ENCODE data around the gene VAC14. TPM values are rescaled to one million over a fixed set of nuclear protein-coding genes. Genes with fewer than 3 reads are reported as not detected.
"Not testable (repeated sequence)": the region's sequence is repeated elsewhere in the genome, so short reads cannot be mapped to it uniquely, and the experiment has no call there.

Gene VAC14
- polyA plus RNA-seq, 3 donors, result 16.8 to 27.2 (median 27.2) TPM

DNA sequence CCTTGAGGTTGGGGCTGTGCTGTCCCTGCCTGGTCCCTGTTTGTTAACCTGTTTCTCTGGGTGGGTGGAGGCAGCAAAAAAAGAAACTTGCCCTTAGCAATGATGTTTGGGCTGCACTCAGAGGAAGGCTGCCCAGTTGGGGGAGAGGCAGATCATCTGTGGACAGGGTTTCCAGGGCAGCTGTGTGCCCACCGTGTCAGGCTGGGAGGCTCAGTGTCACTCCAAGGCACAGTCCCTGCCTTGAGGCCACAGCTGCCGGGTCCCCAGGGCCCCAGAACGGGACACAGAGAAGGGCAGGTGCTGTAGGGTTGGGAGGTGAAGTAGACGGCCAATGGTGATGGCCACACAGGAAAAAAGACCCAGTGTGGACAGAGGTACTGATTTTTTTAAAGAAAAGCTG, 150.7 kb downstream of the VAC14 start:
- 60 to 84% (median 78%) methylated on average over 4 of the region's 4 CpGs for WGBS, 3 donors
- no peak overlapping the region for H3K27ac ChIP-seq (ENCODE audit: low read depth, low read length)

DNA sequence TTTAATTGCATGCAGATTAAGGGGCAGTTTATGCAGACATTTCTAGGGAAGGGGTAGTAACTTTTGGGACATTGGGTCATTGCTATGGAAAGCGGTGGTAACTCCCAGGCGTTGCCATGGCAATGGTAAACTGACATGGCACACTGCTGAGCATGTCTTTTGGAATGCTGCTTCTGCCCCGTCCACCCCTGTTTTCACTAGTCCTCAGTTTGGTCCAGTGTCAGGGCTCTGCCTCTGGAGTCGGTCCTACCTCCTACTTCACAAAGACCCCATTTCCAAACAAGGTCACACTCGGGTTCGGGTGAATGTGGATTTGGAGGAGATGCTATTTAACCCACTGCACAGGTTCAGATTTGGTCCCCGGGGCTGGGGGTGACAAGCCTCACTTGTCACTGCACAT, 151.7 kb downstream of the VAC14 start:
- WGBS, 3 donors, result 85 to 88% (median 86%) methylated on average over 7 of the region's 7 CpGs
- H3K27ac ChIP-seq (ENCODE audit: low read depth, low read length), result no peak overlapping the region

DNA sequence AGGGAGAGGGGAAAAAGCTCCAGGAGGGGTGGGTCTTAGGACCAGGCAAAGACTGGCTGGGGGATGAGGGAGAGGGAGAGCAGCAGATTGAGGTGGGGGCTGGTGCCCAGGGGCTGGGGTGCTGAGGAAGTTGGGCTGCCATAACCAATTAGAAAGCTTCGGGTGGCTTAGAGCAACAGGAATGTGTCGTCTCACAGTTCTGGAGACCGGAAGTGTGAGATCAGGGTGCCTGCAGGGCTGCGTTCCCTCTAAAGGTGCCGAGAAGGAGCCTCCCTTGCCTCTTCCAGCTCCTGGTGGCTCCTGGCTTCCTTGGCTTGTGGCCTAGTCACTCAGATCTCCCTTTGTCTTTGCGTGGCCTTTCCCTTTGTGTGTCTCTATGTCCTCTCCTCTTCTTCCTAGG, 152.4 kb downstream of the VAC14 start:
- no peak overlapping the region for H3K27ac ChIP-seq (ENCODE audit: low read depth, low read length)
- 87 to 91% (median 91%) methylated on average over 6 of the region's 6 CpGs for WGBS, 3 donors

DNA sequence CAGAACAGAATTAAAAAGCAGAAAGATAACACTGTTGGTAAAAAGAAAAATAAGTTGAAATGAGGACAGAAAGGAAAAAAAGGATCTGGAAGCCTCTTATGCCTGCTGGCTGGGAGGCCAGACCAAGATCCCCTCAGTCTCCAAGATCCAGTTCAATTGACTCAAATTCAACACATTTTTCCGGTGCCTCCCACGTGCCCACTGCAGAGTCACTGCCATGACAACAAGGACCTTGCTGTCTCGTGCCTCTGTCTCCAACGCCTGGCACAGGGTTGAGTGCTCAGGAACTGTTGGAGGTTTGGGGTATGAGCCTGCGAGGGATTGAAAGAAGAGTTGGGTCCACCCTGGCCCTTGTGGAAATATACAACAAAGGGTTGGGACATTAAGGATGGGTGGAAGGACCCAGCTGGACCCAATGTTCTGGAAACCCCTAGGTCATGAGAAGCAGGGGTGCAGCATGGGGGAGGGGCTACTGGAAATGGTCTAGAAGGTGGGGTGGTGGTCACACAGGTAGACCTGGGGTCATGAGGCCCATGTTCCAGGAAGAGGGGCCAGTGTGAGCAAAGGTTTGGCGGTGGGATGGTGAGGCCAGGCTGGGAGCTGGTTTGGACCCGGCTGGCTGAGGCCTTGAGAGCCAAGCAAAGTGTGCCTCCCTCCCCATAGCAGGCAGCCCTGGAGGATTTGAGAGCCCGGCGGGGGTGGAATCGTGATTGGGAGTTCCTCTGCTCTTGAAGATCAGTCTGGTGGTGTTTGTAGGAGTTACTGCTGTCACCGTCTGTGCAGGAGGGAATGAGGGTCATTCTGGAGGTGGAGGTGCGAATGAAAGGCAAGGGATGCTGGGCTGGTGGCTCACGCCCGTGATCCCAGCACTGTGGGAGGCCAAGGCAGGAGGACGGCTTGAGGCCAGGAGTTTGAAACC, 153.3 kb downstream of the VAC14 start:
- WGBS, 3 donors, result 82 to 89% (median 88%) methylated on average over 15 of the region's 15 CpGs

DNA sequence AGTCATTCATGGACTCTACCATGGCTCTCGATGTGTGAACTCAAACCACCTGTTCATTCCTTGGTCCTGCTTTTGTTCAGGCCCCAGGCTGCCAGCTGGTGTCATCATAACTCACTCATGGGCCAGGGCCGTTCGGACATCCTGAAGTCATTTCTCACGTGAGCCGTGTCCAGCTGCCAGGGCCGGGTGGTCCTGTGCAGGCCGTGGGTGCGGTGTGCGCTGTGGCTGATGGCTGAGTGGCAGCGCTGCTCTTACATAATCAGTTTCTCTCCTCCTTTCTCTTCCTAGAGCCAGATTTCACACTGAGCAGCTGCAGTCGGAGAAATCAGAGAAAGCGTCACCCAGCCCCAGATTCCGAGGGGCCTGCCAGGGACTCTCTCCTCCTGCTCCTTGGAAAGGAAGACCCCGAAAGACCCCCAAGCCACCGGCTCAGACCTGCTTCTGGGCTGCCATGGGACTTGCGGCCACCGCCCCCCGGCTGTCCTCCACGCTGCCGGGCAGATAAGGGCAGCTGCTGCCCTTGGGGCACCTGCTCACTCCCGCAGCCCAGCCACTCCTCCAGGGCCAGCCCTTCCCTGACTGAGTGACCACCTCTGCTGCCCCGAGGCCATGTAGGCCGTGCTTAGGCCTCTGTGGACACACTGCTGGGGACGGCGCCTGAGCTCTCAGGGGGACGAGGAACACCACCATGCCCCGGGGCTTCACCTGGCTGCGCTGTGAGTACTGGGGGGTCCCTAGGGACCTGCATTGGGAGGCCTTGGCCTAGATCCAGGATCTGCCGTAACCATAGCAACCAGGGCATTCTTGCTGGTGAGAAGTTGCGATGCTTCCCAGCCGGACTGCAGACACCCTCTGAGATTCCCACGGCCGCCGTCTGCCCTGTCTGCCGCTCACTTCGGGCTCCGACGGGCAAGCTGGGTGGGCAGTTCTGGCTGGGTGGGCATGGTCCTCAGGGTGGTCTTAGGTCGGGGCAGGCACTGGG, 154.4 kb downstream of the VAC14 start, which contains the start of gene IL34:
Gene IL34, plus strand, starts transcription at position 300 of the 982 bp plus-strand sequence. Its CDS starts 389 bp downstream, at position 689.
- H3K27ac ChIP-seq (ENCODE audit: low read depth, low read length), result no peak within 1 kb of the TSS
- 59 to 82% (median 80%) methylated on average over 39 of the region's 39 CpGs for WGBS, 3 donors

More for the DNA sequence above, 153.3 kb downstream of the VAC14 start:
- no peak overlapping the region for H3K27ac ChIP-seq (ENCODE audit: low read depth, low read length)

DNA sequence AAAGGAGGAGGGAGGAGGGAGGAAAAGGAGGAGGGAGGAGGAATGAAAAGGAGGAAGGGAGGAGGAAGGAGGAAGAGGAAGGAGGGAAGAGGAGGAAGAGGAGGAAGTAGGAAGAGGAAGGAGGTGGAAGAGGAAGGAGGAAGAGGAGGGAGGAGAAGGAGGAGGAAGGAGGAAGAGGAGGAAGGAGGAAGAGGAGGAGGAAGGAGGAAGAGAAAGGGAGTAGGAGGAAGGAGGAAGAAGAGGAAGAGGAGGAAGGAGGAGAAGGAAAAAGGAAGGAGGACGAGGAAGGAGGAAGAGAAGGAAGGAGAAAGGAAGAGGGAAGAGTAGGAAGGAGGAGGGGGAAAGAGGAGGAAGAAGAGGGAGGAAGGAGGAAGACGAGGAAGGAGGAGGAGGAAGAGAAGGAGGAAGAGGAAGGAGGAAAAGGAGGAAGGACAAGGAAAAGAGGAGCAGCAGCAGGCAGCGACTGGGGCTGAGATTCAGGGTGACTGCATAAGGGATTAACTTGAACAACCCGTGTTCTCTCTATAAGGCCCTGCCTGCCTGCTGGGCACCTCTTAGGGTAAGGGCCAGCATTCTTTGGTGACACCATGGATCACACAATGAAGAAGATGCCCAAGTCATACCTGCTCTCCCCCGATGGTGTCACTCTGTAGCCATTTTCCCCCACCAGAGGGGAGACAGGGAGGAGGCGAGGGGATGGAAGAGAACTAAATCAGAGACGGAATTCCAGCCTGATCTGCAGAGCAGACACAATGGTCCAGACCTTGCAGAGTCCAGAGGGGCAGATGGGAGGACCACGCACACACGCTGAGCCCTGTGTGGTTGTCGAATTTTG, 156.0 kb downstream of the VAC14 start:
- WGBS, 3 donors, result 72 to 88% (median 76%) methylated on average over 10 of the region's 10 CpGs
- H3K27ac ChIP-seq (ENCODE audit: low read depth, low read length), result no peak overlapping the region

DNA sequence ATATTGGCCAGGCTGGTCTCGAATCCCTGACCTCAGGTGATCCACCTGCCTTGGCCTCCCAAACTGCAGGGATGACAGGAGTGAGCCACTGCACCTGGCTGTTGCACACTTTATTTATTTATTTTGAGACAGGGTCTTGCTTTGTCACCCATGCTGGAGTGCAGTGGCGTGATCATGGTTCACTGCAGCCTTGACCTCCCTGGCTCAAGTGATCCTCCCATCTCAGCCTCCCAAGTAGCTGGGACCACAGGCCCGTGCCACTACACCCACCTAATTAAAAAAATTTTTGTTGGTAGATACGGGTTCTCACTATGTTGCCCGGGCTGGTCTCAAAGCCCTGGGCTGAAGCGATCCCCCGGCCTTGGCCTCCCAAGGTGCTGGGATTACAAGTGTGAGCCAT, 157.7 kb downstream of the VAC14 start:
- 74 to 93% (median 82%) methylated on average over 7 of the region's 7 CpGs for WGBS, 3 donors

DNA sequence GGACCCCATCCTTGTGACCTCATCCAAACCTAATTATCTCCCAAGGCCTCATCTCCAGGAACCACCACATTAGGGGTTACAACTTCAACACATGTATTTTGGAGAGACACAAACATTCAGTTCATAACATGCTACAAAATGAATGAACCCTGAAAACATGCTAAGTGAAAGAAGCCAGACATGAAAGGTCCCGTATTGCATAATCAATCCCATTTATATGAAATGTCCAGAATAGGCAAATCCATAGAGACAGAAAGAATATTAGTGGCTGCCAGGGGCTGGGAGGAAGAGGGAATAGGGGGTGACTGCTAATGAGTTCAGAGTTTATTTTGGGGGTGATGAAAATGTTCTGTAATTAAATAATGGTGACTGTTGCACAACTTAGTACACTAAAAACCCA, 158.3 kb downstream of the VAC14 start:
- WGBS, 3 donors, result 71 to 82% (median 77%) methylated on average over 1 of the region's 1 CpG

More for the DNA sequence above, 157.7 kb downstream of the VAC14 start:
- not testable (repeated sequence) for H3K27ac ChIP-seq (ENCODE audit: low read depth, low read length)

DNA sequence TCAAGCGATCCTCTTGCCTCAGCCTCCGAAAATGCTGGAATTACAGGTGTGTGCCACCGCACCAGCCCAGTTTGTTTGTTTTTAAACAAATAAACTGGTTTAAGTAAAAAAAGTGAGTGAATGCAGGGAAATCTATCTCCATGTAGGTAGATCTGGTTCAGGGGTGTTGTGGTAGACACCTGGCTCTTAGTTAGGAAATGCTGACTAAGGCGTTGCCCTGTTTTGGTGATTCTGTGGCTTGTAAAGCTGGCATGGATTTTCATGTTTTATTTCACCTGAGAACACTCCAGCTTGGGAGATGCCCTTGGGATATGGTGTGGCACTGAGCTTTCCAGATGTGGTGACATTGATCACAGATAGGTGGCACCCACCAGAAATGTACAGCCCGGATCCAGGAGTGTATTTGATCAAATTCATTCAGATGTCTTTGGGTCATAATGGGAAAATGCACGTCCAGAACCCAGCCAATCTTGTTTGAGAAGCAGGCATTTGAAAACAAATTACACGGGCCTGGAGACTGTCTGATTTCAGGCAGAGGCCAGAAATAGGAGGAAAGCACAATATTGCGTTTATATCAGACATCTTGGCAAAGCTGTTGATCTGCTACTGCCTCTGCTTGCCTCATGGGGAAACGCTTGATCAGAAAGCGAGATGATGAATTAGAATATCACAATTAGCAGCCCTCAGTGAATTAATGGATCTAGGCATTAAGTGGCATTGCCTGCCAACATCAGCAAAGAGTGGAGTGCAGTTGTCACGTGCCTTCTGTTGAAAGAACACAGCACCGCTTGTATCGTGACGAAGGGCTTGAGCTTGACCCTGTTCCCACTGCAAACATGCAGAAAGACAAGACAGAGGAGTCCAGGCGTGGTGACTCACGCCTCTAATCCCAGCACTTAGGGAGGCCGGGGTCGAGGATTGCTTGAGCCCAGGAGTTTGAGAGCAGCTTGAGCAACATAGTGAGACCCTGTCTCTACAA, 161.9 kb downstream of the VAC14 start:
- WGBS, 3 donors, result 55 to 68% (median 64%) methylated on average over 18 of the region's 18 CpGs
- no peak overlapping the region for H3K27ac ChIP-seq (ENCODE audit: low read depth, low read length)

More for the DNA sequence above, 158.3 kb downstream of the VAC14 start:
- no peak overlapping the region for H3K27ac ChIP-seq (ENCODE audit: low read depth, low read length)

Other genes with a start within 250 kb of the VAC14 start
- 1 to 10 TPM in 2 of 3 donors, under 1 TPM in 1; 0.76 to 3.0 (median 1.4) TPM for gene IL34, start 154.6 kb downstream of the VAC14 start, polyA plus RNA-seq
- gene MTSS2, start 115.1 kb downstream of the VAC14 start, polyA plus RNA-seq, result 10 to 100 TPM in 2 of 3 donors, 1 to 10 TPM in 1; 9.4 to 36.6 (median 32.7) TPM

Data from adipose tissue (tissue), 3 donors.